Measurements from ENCODE around the gene KCNF1.

GRCh38 chr2:10878268-10878915, 33.3 kb upstream of the KCNF1 start:
- TF ChIP-seq POLR2AphosphoS5 (IDR thresholded peaks at IDR 0.05; ENCODE audit: low read depth, low read length): no peak
- no peak for TF ChIP-seq TAF1 (IDR thresholded peaks at IDR 0.05; ENCODE audit: borderline replicate concordance, low read depth, low read length)

Measured in GM12892 (cell line).